OCI-LY7 (cell line): Measurements from ENCODE around the gene BTBD17. TPM values are rescaled to one million over a fixed set of nuclear protein-coding genes. Genes with fewer than 3 reads are reported as not detected.

Experiments used
- BruUV-seq: library from RNA; stranded (reverse); fragments of 400-500 nt; replicated peaks from 2 replicates; lab custom pipeline; 2021; lab: Mats Ljungman, UMichigan
- CTCF ChIA-PET: fragments of 300-600 bp; sonication (Branson Sonifier 250); formaldehyde crosslinking; loops from one replicate; lab custom pipeline; 2022; ENCODE audit warnings: antibody characterized with exemption; ENCODE audit not compliant: unreplicated experiment; lab: Charles Lee
- POLR2A ChIA-PET: fragments of 300-600 bp; sonication (Branson Sonifier 250); formaldehyde crosslinking; loops from one replicate; lab custom pipeline; 2022; ENCODE audit warnings: antibody characterized with exemption; lab: Charles Lee
- DNase-seq: peaks from one replicate; pipeline ENCODE4 v3.0.0-alpha.2; 2015; ENCODE audit warnings: low spot score
- H2AFZ ChIP-seq: fragments of 200-600 bp; sonication (generic), shearing (Covaris generic); 2 replicates; pipeline ENCODE4 v1.6.1; 2014; ENCODE audit warnings: mild to moderate bottlenecking, antibody characterized with exemption, low read length, moderate library complexity
- H3K27ac ChIP-seq: fragments of 200-600 bp; sonication (generic); 2 replicates; pipeline ENCODE4 v1.5.1; 2014; ENCODE audit warnings: mixed run types, low read depth, mild to moderate bottlenecking, moderate library complexity, low read length, inconsistent platforms; ENCODE audit not compliant: poor library complexity, severe bottlenecking
- H3K36me3 ChIP-seq: fragments of 200-600 bp; sonication (generic); 2 replicates; pipeline ENCODE4 v1.6.1; 2014; ENCODE audit warnings: mild to moderate bottlenecking, antibody characterized with exemption, low read length, moderate library complexity, mixed read lengths; ENCODE audit not compliant: insufficient read depth
- H3K4me1 ChIP-seq: fragments of 200-600 bp; sonication (generic); 2 replicates; pipeline ENCODE4 v1.5.1; 2014; ENCODE audit warnings: mild to moderate bottlenecking, low read length; ENCODE audit not compliant: insufficient read depth, poor library complexity, severe bottlenecking
- H3K4me2 ChIP-seq: fragments of 200-600 bp; sonication (generic); 2 replicates; pipeline ENCODE4 v1.6.1; 2014; ENCODE audit warnings: mild to moderate bottlenecking, low read length
- H3K4me3 ChIP-seq: fragments of 200-600 bp; sonication (generic); 2 replicates; pipeline ENCODE4 v1.5.1; 2014; ENCODE audit warnings: mild to moderate bottlenecking, low read depth, low read length; ENCODE audit not compliant: poor library complexity, severe bottlenecking
- H3K79me2 ChIP-seq: fragments of 200-600 bp; sonication (generic); 2 replicates; pipeline ENCODE4 v1.6.1; 2016; ENCODE audit warnings: low read depth, mild to moderate bottlenecking, low read length, moderate library complexity, mixed read lengths; ENCODE audit not compliant: insufficient read depth
- H3K9me2 ChIP-seq: fragments of 200-600 bp; sonication (generic); 2 replicates; pipeline ENCODE4 v1.6.1; 2016; ENCODE audit warnings: mild to moderate bottlenecking, low read length, mixed read lengths; ENCODE audit not compliant: insufficient read depth
- H3K9me3 ChIP-seq: fragments of 200-600 bp; sonication (generic); 2 replicates; pipeline ENCODE4 v1.6.1; 2014; ENCODE audit warnings: mild to moderate bottlenecking, mixed run types, low read length, mixed read lengths
- H4K20me1 ChIP-seq: fragments of 200-600 bp; sonication (generic); 2 replicates; pipeline ENCODE4 v1.6.1; 2014; ENCODE audit warnings: mild to moderate bottlenecking, antibody characterized with exemption, low read length, moderate library complexity, mixed read lengths; ENCODE audit not compliant: insufficient read depth
- CTCF ChIP-seq: fragments of 200-600 bp; sonication (generic); conservative IDR thresholded peaks from 2 replicates; pipeline ENCODE4 v1.5.1; 2014; ENCODE audit warnings: mild to moderate bottlenecking, antibody characterized with exemption, low read length, moderate library complexity, mixed read lengths
- EZH2phosphoT487 ChIP-seq: fragments of 200-600 bp; sonication (generic); IDR thresholded peaks from 2 replicates; pipeline ENCODE4 v1.6.1; 2018; ENCODE audit warnings: low read depth, borderline replicate concordance, mild to moderate bottlenecking, mixed run types, antibody characterized with exemption, low read length, moderate library complexity, mixed read lengths
- intact Hi-C: fragments of 100-400 bp; cut with micrococcal nuclease; formaldehyde crosslinking; loops from one replicate; pipeline ENCODE4 v1.10.0; 2022; ENCODE audit not compliant: unreplicated experiment
- total RNA-seq, 2 experiments: library from RNA; depleted of rRNA in 1 of 2; stranded (reverse); fragments of >200 nt in 1 of 2; shearing (Covaris generic) in 1 of 2; gene quantifications; 2 replicates each; pipeline ENCODE4 v1.2.3, GENCODE V29; 2014 to 2022

The BTBD17 gene
- total RNA-seq, 2 experiments from 2014 or later, result not detected

GRCh38 chr17:74336307-74336706, 25.4 kb downstream of the BTBD17 start:
- TF ChIP-seq CTCF, result no peak
- no peak for TF ChIP-seq EZH2phosphoT487
- Histone ChIP-seq H3K9me2 (no peaks in the 10 kb centered on the region), H3K4me1 (peaks cover 13% of the 10 kb centered on the region), H3K9me3 (no peaks in the 10 kb centered on the region), H3K79me2 (no peaks in the 10 kb centered on the region), H3K4me3 (no peak overlapping the region), H3K27ac (no peak overlapping the region), H2AFZ (no peak overlapping the region), H3K36me3 (no peaks in the 10 kb centered on the region), H4K20me1 (no peaks in the 10 kb centered on the region), H3K4me2 (no peak overlapping the region)
- DNase-seq, result no peak
- CTCF ChIA-PET, result no interaction called here
- intact Hi-C loops, result no loop called here
- POLR2A ChIA-PET, result no interaction called here
- BruUV-seq, result no TSS peak

GRCh38 chr17:74335529-74336062, 26.1 kb downstream of the BTBD17 start:
- Histone ChIP-seq H3K9me2 (no peaks in the 10 kb centered on the region), H2AFZ (no peak overlapping the region), H3K4me2 (no peak overlapping the region), H3K27ac (no peak overlapping the region), H3K9me3 (no peaks in the 10 kb centered on the region), H3K4me1 (peaks cover 13% of the 10 kb centered on the region), H4K20me1 (no peaks in the 10 kb centered on the region), H3K4me3 (no peak overlapping the region), H3K79me2 (no peaks in the 10 kb centered on the region), H3K36me3 (no peaks in the 10 kb centered on the region)
- intact Hi-C loops, result no loop called here
- ChIA-PET CTCF (no interaction called here), POLR2A (interaction anchor here (0.6 kb wide), 1 partner anchor 27 kb away, joined by 3 read pairs; no protein-coding TSS in a partner anchor)
- no peak for TF ChIP-seq CTCF
- TF ChIP-seq EZH2phosphoT487, result no peak
- no peak for DNase-seq
- BruUV-seq, result no TSS peak

GRCh38 chr17:74334393-74335039, 27.2 kb downstream of the BTBD17 start:
- Histone ChIP-seq H3K36me3 (no peaks in the 10 kb centered on the region), H3K27ac (no peak overlapping the region), H3K4me3 (no peak overlapping the region), H3K79me2 (no peaks in the 10 kb centered on the region), H3K4me1 (peaks cover 13% of the 10 kb centered on the region), H2AFZ (no peak overlapping the region), H3K4me2 (no peak overlapping the region), H3K9me2 (no peaks in the 10 kb centered on the region), H4K20me1 (no peaks in the 10 kb centered on the region), H3K9me3 (no peaks in the 10 kb centered on the region)
- CTCF ChIA-PET, result no interaction called here
- no peak for DNase-seq
- no TSS peak for BruUV-seq
- intact Hi-C loops, result no loop called here
- no peak for TF ChIP-seq CTCF
- TF ChIP-seq EZH2phosphoT487, result no peak
- POLR2A ChIA-PET, result interaction anchor here (0.7 kb wide), 1 partner anchor 54 kb away, joined by 4 read pairs; no protein-coding TSS in a partner anchor
